A673 (cell line): ENCODE data around the gene CERK. TPM values are rescaled to one million over a fixed set of nuclear protein-coding genes. Genes with fewer than 3 reads are reported as not detected.

Source experiments
- BruUV-seq: library from RNA; stranded (reverse); fragments of 400-500 nt; replicated peaks from 2 replicates; lab custom pipeline; 2021; lab: Mats Ljungman, UMichigan
- CTCF ChIA-PET: fragments of 300-600 bp; sonication (Branson Sonifier 250); formaldehyde crosslinking; loops from one replicate; lab custom pipeline; 2022; ENCODE audit warnings: antibody characterized with exemption; lab: Charles Lee
- POLR2A ChIA-PET: fragments of 300-600 bp; sonication (Branson Sonifier 250); formaldehyde crosslinking; loops from one replicate; lab custom pipeline; 2022; ENCODE audit warnings: antibody characterized with exemption; ENCODE audit not compliant: low non-redundant PET; lab: Charles Lee
- DNase-seq: peaks from one replicate; pipeline ENCODE4 v3.0.0-alpha.2; 2015; ENCODE audit warnings: low spot score
- H3K27ac ChIP-seq: fragments of 200-600 bp; sonication (generic); 2 replicates; pipeline ENCODE4 v1.5.1; 2016; ENCODE audit warnings: mixed run types, low read depth, mild to moderate bottlenecking, mixed read lengths, antibody characterized with exemption, low read length; ENCODE audit not compliant: poor library complexity, severe bottlenecking
- H3K27me3 ChIP-seq: fragments of 200-600 bp; sonication (generic); replicated peaks from 2 replicates; pipeline ENCODE4 v1.6.1; 2017; ENCODE audit warnings: mixed run types, low read depth, mild to moderate bottlenecking, mixed read lengths, antibody characterized with exemption, low read length; ENCODE audit not compliant: insufficient read depth, poor library complexity
- H3K36me3 ChIP-seq: fragments of 200-600 bp; sonication (generic); 2 replicates; pipeline ENCODE4 v1.6.1; 2016; ENCODE audit warnings: mixed run types, mild to moderate bottlenecking, mixed read lengths, antibody characterized with exemption, low read length; ENCODE audit not compliant: insufficient read depth, poor library complexity, severe bottlenecking
- H3K4me1 ChIP-seq: fragments of 200-600 bp; sonication (generic); 2 replicates; pipeline ENCODE4 v1.6.1; 2017; ENCODE audit warnings: mixed run types, mild to moderate bottlenecking, mixed read lengths, antibody characterized with exemption, low read length; ENCODE audit not compliant: insufficient read depth, poor library complexity, severe bottlenecking
- H3K4me3 ChIP-seq: fragments of 200-600 bp; sonication (generic); 2 replicates; pipeline ENCODE4 v1.5.1; 2016; ENCODE audit warnings: low read depth, mixed run types, mild to moderate bottlenecking, mixed read lengths, low read length; ENCODE audit not compliant: poor library complexity, severe bottlenecking
- H3K9me3 ChIP-seq: fragments of 200-600 bp; sonication (generic); 2 replicates; pipeline ENCODE4 v1.6.1; 2016; ENCODE audit warnings: mixed run types, low read depth, mild to moderate bottlenecking, mixed read lengths, antibody characterized with exemption, low read length; ENCODE audit not compliant: poor library complexity, severe bottlenecking
- CTCF ChIP-seq: fragments of 300-800, 200-600 bp; sonication (generic); conservative IDR thresholded peaks from 2 replicates; pipeline ENCODE4 v1.5.1; 2017; ENCODE audit warnings: low read depth, mild to moderate bottlenecking, antibody characterized with exemption, low read length, moderate library complexity, mixed read lengths
- EZH2 ChIP-seq: fragments of 200-600 bp; sonication (generic); IDR thresholded peaks from 2 replicates; pipeline ENCODE4 v1.6.1; 2017; ENCODE audit warnings: borderline replicate concordance, low read depth, mild to moderate bottlenecking, mixed read lengths, antibody characterized with exemption, low read length; ENCODE audit not compliant: poor library complexity, severe bottlenecking
- intact Hi-C: fragments of 100-400 bp; cut with micrococcal nuclease; formaldehyde crosslinking; loops from one replicate; pipeline ENCODE4 v1.10.0; 2022; ENCODE audit not compliant: unreplicated experiment
- total RNA-seq: library from RNA; stranded (reverse); gene quantifications from 2 replicates; pipeline ENCODE4 v1.2.3, GENCODE V29; 2021

CERK gene
- total RNA-seq, 1 experiment from 2014 or later, result 58.8 TPM

- H3K27me3 ChIP-seq, result no peaks in the 10 kb centered on the region
- no peaks in the 10 kb centered on the region for H3K9me3 ChIP-seq
- H3K4me3 ChIP-seq, result no peak overlapping the region
- DNase-seq, result peak; percentile 44
- no peak overlapping the region for H3K27ac ChIP-seq
- TF ChIP-seq CTCF (no peak), EZH2 (no peak)
- ChIA-PET CTCF (interaction anchor here (0.5 kb wide), 1 partner anchor 116 kb away, joined by 8 read pairs; no protein-coding TSS in a partner anchor), POLR2A (no interaction called here)
- no TSS peak for BruUV-seq
- peaks cover 15% of the 10 kb centered on the region for H3K4me1 ChIP-seq
- no peaks in the 10 kb centered on the region for H3K36me3 ChIP-seq
- intact Hi-C loops, result loop anchor here (10.0 kb wide), 1 partner anchor 114 kb away; no protein-coding TSS in a partner anchor
Measured at GRCh38 chr22:46678785-46679700, 59.0 kb downstream of the CERK start.

- ChIA-PET POLR2A (no interaction called here), CTCF (no interaction called here)
- intact Hi-C loops, result loop anchor here (10.0 kb wide), 1 partner anchor 113 kb away; no protein-coding TSS in a partner anchor
- no peak for DNase-seq
- no peak for TF ChIP-seq CTCF
- TF ChIP-seq EZH2, result no peak
- Histone ChIP-seq H3K27ac (no peak overlapping the region), H3K4me1 (peaks cover 15% of the 10 kb centered on the region), H3K27me3 (no peaks in the 10 kb centered on the region), H3K36me3 (no peaks in the 10 kb centered on the region), H3K4me3 (no peak overlapping the region), H3K9me3 (no peaks in the 10 kb centered on the region)
- no TSS peak for BruUV-seq
Measured at GRCh38 chr22:46678003-46678657, 59.9 kb downstream of the CERK start.

- BruUV-seq, result no TSS peak
- POLR2A ChIA-PET, result no interaction called here
- CTCF ChIA-PET, result no interaction called here
- H3K9me3 ChIP-seq, result no peaks in the 10 kb centered on the region
- TF ChIP-seq CTCF, result no peak
- no peak for TF ChIP-seq EZH2
- H3K4me1 ChIP-seq, result peaks cover 15% of the 10 kb centered on the region
- no peaks in the 10 kb centered on the region for H3K27me3 ChIP-seq
- H3K36me3 ChIP-seq, result no peaks in the 10 kb centered on the region
- intact Hi-C loops, result loop anchor here (10.0 kb wide), 1 partner anchor 113 kb away; no protein-coding TSS in a partner anchor
- H3K27ac ChIP-seq, result no peak overlapping the region
- H3K4me3 ChIP-seq, result no peak overlapping the region
- no peak for DNase-seq
Measured at GRCh38 chr22:46677323-46678002, 60.6 kb downstream of the CERK start.
